Astrocyte (in vitro differentiated cells and primary cell): Measurements from ENCODE around the gene PALLD. TPM values are rescaled to one million over a fixed set of nuclear protein-coding genes. Genes with fewer than 3 reads are reported as not detected.

Source experiments
- DNase-seq: peaks from one replicate; pipeline ENCODE4 v3.0.0-alpha.2; 2010; ENCODE audit warnings: low read depth
- FAIRE-seq: peaks from 2 replicates; lab custom pipeline; 2011; peaks lifted over from hg19 to GRCh38; lab: Jason Lieb, UNC
- H2AFZ ChIP-seq: 2 replicates; pipeline ENCODE4 v1.6.0; 2012; ENCODE audit warnings: low read depth, low read length, inconsistent platforms
- H3K27ac ChIP-seq: 2 replicates; pipeline ENCODE4 v1.5.1; 2011; ENCODE audit warnings: low read depth, low read length, inconsistent platforms
- H3K27me3 ChIP-seq: 2 replicates; pipeline ENCODE4 v1.6.0; 2011; ENCODE audit warnings: low read length, inconsistent platforms; ENCODE audit not compliant: insufficient read depth
- H3K36me3 ChIP-seq: 2 replicates; pipeline ENCODE4 v1.5.1; 2011; ENCODE audit warnings: low read length, inconsistent platforms; ENCODE audit not compliant: insufficient read depth
- H3K4me1 ChIP-seq: 2 replicates; pipeline ENCODE4 v1.5.1; 2011; ENCODE audit warnings: low read length, inconsistent platforms; ENCODE audit not compliant: insufficient read depth
- H3K4me2 ChIP-seq: 2 replicates; pipeline ENCODE4 v1.6.0; 2012; ENCODE audit warnings: low read length, inconsistent platforms
- H3K4me3 ChIP-seq: 2 replicates; pipeline ENCODE4 v1.5.1; 2011; ENCODE audit warnings: low read depth, mild to moderate bottlenecking, low read length, inconsistent platforms; ENCODE audit not compliant: insufficient read depth
- H3K79me2 ChIP-seq: 2 replicates; pipeline ENCODE4 v1.6.0; 2012; ENCODE audit warnings: mild to moderate bottlenecking, low read length, inconsistent platforms; ENCODE audit not compliant: insufficient read depth
- H3K9ac ChIP-seq: 2 replicates; pipeline ENCODE4 v1.6.0; 2012; ENCODE audit warnings: mild to moderate bottlenecking, low read length, inconsistent platforms
- H3K9me3 ChIP-seq: 2 replicates; pipeline ENCODE4 v1.5.1; 2012; ENCODE audit warnings: low read depth, mild to moderate bottlenecking, low read length, inconsistent platforms; ENCODE audit not compliant: insufficient read depth
- H4K20me1 ChIP-seq: 2 replicates; pipeline ENCODE4 v1.6.0; 2012; ENCODE audit warnings: low read length, inconsistent platforms; ENCODE audit not compliant: insufficient read depth
- H3K27ac Mint-ChIP-seq: one replicate; pipeline ENCODE4 v1.8.0; 2021; ENCODE audit warnings: mild to moderate bottlenecking, mixed read lengths; ENCODE audit not compliant: unreplicated experiment
- H3K27me3 Mint-ChIP-seq: one replicate; pipeline ENCODE4 v1.8.0; 2021; ENCODE audit warnings: low read depth, mixed read lengths; ENCODE audit not compliant: unreplicated experiment
- H3K36me3 Mint-ChIP-seq: one replicate; pipeline ENCODE4 v1.8.0; 2021; ENCODE audit warnings: low read depth, mixed read lengths; ENCODE audit not compliant: unreplicated experiment
- H3K4me1 Mint-ChIP-seq: one replicate; pipeline ENCODE4 v1.8.0; 2021; ENCODE audit warnings: low read depth, mixed read lengths; ENCODE audit not compliant: unreplicated experiment
- H3K4me3 Mint-ChIP-seq: one replicate; pipeline ENCODE4 v1.8.0; 2021; ENCODE audit warnings: mild to moderate bottlenecking, moderate library complexity, mixed read lengths; ENCODE audit not compliant: unreplicated experiment
- H3K9me3 Mint-ChIP-seq: one replicate; pipeline ENCODE4 v1.8.0; 2021; ENCODE audit warnings: mild to moderate bottlenecking, mixed read lengths; ENCODE audit not compliant: unreplicated experiment
- CTCF ChIP-seq: IDR thresholded peaks from 2 replicates; pipeline ENCODE4 v1.5.1; 2011; ENCODE audit warnings: low read depth, mild to moderate bottlenecking, inconsistent platforms, low read length, moderate library complexity; ENCODE audit not compliant: insufficient read depth
- EZH2 ChIP-seq: IDR thresholded peaks from 2 replicates; pipeline ENCODE4 v1.6.1; 2012; ENCODE audit warnings: mild to moderate bottlenecking, low read length, inconsistent platforms; ENCODE audit not compliant: insufficient read depth
- total RNA-seq: library from RNA; stranded (reverse); gene quantifications from 2 replicates; pipeline ENCODE4 v1.2.1, GENCODE V29; 2021

Gene PALLD
- total RNA-seq, 1 donor from 2014 or later = 498 TPM

GRCh38 chr4:168662297-168662984 lies 165.6 kb downstream of the PALLD start:
- no peak for DNase-seq
- peaks cover 12% of the 10 kb centered on the region for H4K20me1 ChIP-seq
- H3K9ac ChIP-seq = no peak overlapping the region
- H3K4me1 ChIP-seq = peaks cover 15% of the 10 kb centered on the region
- no peak for TF ChIP-seq EZH2
- no peak for TF ChIP-seq CTCF
- H3K9me3 ChIP-seq = no peaks in the 10 kb centered on the region
- H3K27me3 ChIP-seq = peaks cover 3% of the 10 kb centered on the region
- Mint-ChIP-seq H3K27ac (peak overlapping the region; percentile 73), H3K27me3 (no peaks in the 10 kb centered on the region), H3K4me3 (peak overlapping the region; percentile 28), H3K9me3 (no peaks in the 10 kb centered on the region), H3K4me1 (peaks cover 71% of the 10 kb centered on the region), H3K36me3 (peaks cover 5% of the 10 kb centered on the region)
- H3K27ac ChIP-seq = no peak overlapping the region
- no peak overlapping the region for H3K4me2 ChIP-seq
- H2AFZ ChIP-seq = no peak overlapping the region
- FAIRE-seq = peak; percentile 74
- no peak overlapping the region for H3K4me3 ChIP-seq
- H3K79me2 ChIP-seq = peaks cover 81% of the 10 kb centered on the region
- no peaks in the 10 kb centered on the region for H3K36me3 ChIP-seq

- Histone ChIP-seq H3K27ac (no peak overlapping the region), H3K79me2 (peaks cover 82% of the 10 kb centered on the region), H3K9ac (no peak overlapping the region)
Measured at GRCh38 chr4:168664242-168664891, 167.5 kb downstream of the PALLD start.

More at GRCh38 chr4:168664242-168664891, 167.5 kb downstream of the PALLD start:
- H3K9me3 Mint-ChIP-seq = no peaks in the 10 kb centered on the region
- H3K4me1 Mint-ChIP-seq = peaks cover 72% of the 10 kb centered on the region
- H3K4me3 Mint-ChIP-seq = no peak overlapping the region
- no peak overlapping the region for H3K27ac Mint-ChIP-seq
- no peaks in the 10 kb centered on the region for H3K9me3 ChIP-seq
- no peak overlapping the region for H2AFZ ChIP-seq
- H3K27me3 ChIP-seq = peaks cover 3% of the 10 kb centered on the region
- H4K20me1 ChIP-seq = peaks cover 12% of the 10 kb centered on the region
- H3K36me3 Mint-ChIP-seq = peaks cover 5% of the 10 kb centered on the region
- DNase-seq (peak; percentile 49), FAIRE-seq (no peak)
- no peak overlapping the region for H3K4me3 ChIP-seq
- H3K27me3 Mint-ChIP-seq = no peaks in the 10 kb centered on the region
- no peak overlapping the region for H3K4me2 ChIP-seq
- H3K36me3 ChIP-seq = peaks cover 7% of the 10 kb centered on the region
- TF ChIP-seq CTCF (no peak), EZH2 (no peak)
- H3K4me1 ChIP-seq = peaks cover 19% of the 10 kb centered on the region
